GM18508 (cell line): ENCODE data around the gene PLCB4.

Source experiments
- ATAC-seq: cut with Tn5 transposase; IDR thresholded peaks from one replicate; pipeline ENCODE4 v1.9.1; 2021; ENCODE audit warnings: moderate number of reproducible peaks; ENCODE audit not compliant: insufficient read depth, unreplicated experiment

The PLCB4 gene

GRCh38 chr20:9294041-9294440 lies 225.2 kb downstream of the PLCB4 start:
- ATAC-seq: no peak

- no peak for ATAC-seq
Observed at GRCh38 chr20:9298906-9299305, 230.0 kb downstream of the PLCB4 start.

- ATAC-seq: no peak
Observed at GRCh38 chr20:9300080-9300479, 231.2 kb downstream of the PLCB4 start.

GRCh38 chr20:9300534-9300933 lies 231.6 kb downstream of the PLCB4 start:
- ATAC-seq: no peak

GRCh38 chr20:9301129-9302090 lies 232.5 kb downstream of the PLCB4 start:
- ATAC-seq: no peak

GRCh38 chr20:9302091-9302462 lies 233.2 kb downstream of the PLCB4 start:
- ATAC-seq: no peak

- ATAC-seq: no peak
Observed at GRCh38 chr20:9306521-9306920, 237.6 kb downstream of the PLCB4 start.

- ATAC-seq: no peak
Observed at GRCh38 chr20:9308056-9308455, 239.2 kb downstream of the PLCB4 start.

GRCh38 chr20:9311132-9311531 lies 242.2 kb downstream of the PLCB4 start:
- ATAC-seq: no peak

- ATAC-seq: no peak
Observed at GRCh38 chr20:9319687-9320384, 250.9 kb downstream of the PLCB4 start.

- no peak for ATAC-seq
Observed at GRCh38 chr20:9321007-9321406, 252.1 kb downstream of the PLCB4 start.

GRCh38 chr20:9322661-9323060 lies 253.8 kb downstream of the PLCB4 start:
- ATAC-seq: no peak

GRCh38 chr20:9323622-9324021 lies 254.7 kb downstream of the PLCB4 start:
- ATAC-seq: no peak

GRCh38 chr20:9329355-9330101 lies 260.6 kb downstream of the PLCB4 start:
- no peak for ATAC-seq

- no peak for ATAC-seq
Observed at GRCh38 chr20:9330151-9330550, 261.3 kb downstream of the PLCB4 start.

GRCh38 chr20:9331707-9332435 lies 263.0 kb downstream of the PLCB4 start:
- no peak for ATAC-seq

GRCh38 chr20:9332791-9333479 lies 264.0 kb downstream of the PLCB4 start:
- ATAC-seq: no peak

- no peak for ATAC-seq
Observed at GRCh38 chr20:9334866-9335265, 266.0 kb downstream of the PLCB4 start.

- no peak for ATAC-seq
Observed at GRCh38 chr20:9338101-9338500, 269.2 kb downstream of the PLCB4 start.

- no peak for ATAC-seq
Observed at GRCh38 chr20:9339708-9340107, 270.8 kb downstream of the PLCB4 start.
